Measurements from ENCODE around the gene GSDMA.

- TF ChIP-seq POLR2A (IDR thresholded peaks at IDR 0.05) = no peak
- TF ChIP-seq, protein P1, sequence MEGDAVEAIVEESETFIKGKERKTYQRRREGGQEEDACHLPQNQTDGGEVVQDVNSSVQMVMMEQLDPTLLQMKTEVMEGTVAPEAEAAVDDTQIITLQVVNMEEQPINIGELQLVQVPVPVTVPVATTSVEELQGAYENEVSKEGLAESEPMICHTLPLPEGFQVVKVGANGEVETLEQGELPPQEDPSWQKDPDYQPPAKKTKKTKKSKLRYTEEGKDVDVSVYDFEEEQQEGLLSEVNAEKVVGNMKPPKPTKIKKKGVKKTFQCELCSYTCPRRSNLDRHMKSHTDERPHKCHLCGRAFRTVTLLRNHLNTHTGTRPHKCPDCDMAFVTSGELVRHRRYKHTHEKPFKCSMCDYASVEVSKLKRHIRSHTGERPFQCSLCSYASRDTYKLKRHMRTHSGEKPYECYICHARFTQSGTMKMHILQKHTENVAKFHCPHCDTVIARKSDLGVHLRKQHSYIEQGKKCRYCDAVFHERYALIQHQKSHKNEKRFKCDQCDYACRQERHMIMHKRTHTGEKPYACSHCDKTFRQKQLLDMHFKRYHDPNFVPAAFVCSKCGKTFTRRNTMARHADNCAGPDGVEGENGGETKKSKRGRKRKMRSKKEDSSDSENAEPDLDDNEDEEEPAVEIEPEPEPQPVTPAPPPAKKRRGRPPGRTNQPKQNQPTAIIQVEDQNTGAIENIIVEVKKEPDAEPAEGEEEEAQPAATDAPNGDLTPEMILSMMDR (IDR thresholded peaks at IDR 0.05) = no peak
Observed at GRCh38 chr17:39951924-39952679, 10.7 kb upstream of the GSDMA start.

Measured in uterus (tissue), 2 donors.